AG09319 (cell line): ENCODE measurements around the gene ANKMY1.
A peak's percentile ranks its signal among the peaks of the same experiment; 100 is the strongest.

Experiments used
- DNase-seq: peaks from one replicate; pipeline ENCODE4 v3.0.0-alpha.2; 2010; ENCODE audit warnings: low read depth; ENCODE audit errors: extremely low read depth
- TF ChIP-seq, protein P1 (sequence below): IDR thresholded peaks from 2 replicates; pipeline ENCODE4 v1.5.1; 2011; ENCODE audit warnings: low read depth, mild to moderate bottlenecking, inconsistent platforms, low read length, moderate library complexity

ANKMY1 gene

DNA sequence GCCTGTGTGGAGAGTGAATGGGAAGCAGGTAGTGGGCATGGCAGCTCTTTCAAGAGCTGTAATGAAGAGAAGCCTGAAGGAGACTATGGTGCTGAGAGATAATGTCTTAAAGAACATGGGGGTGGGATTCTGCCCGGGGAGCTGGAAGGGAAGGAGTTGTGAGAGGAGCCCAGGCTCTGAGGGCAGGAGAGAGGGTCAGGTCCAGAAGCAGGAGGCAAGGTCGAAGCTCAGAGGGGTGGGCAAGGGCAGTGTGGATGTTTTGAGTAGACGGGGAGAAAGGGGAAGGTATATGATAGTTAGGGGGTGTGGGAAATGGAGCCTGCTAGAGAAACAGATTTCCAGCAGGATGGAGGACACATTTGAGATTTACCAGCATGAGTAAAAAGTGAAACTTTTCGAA lies 30.9 kb upstream of the ANKMY1 start:
- TF ChIP-seq, protein P1, sequence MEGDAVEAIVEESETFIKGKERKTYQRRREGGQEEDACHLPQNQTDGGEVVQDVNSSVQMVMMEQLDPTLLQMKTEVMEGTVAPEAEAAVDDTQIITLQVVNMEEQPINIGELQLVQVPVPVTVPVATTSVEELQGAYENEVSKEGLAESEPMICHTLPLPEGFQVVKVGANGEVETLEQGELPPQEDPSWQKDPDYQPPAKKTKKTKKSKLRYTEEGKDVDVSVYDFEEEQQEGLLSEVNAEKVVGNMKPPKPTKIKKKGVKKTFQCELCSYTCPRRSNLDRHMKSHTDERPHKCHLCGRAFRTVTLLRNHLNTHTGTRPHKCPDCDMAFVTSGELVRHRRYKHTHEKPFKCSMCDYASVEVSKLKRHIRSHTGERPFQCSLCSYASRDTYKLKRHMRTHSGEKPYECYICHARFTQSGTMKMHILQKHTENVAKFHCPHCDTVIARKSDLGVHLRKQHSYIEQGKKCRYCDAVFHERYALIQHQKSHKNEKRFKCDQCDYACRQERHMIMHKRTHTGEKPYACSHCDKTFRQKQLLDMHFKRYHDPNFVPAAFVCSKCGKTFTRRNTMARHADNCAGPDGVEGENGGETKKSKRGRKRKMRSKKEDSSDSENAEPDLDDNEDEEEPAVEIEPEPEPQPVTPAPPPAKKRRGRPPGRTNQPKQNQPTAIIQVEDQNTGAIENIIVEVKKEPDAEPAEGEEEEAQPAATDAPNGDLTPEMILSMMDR, result no peak
- DNase-seq, result no peak

DNA sequence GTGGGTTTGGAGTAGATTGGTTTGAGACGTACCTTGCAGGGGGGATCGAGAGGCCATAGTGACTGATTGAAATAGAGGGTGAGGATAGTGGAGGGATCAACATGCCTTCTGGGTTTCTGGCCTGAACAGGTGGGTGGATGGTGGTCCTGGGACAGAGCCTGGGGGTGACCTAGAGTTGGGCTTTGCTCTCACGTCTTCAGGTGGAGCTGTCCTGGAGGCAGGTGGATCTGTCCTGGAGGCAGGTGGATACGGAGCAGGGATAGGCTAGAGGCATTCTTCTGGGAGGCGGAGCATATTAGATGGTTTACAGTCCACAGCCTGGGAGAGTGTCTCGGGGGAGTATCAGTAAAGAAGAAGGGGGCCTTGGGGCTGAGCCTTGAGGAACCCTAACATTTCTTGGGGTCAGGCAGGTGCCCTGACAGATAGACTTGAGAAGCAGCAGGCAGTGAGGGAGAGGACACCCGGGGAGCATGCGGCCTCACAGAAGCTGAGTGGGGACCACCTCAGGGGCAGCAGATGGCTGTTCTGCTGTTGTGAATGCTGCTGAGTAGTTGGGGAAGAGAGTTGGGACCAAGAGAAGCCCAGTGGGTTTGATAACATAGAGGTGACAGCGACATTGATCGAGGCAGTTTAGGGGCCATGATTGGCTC lies 30.3 kb upstream of the ANKMY1 start:
- TF ChIP-seq, protein P1, result no peak
- no peak for DNase-seq

DNA sequence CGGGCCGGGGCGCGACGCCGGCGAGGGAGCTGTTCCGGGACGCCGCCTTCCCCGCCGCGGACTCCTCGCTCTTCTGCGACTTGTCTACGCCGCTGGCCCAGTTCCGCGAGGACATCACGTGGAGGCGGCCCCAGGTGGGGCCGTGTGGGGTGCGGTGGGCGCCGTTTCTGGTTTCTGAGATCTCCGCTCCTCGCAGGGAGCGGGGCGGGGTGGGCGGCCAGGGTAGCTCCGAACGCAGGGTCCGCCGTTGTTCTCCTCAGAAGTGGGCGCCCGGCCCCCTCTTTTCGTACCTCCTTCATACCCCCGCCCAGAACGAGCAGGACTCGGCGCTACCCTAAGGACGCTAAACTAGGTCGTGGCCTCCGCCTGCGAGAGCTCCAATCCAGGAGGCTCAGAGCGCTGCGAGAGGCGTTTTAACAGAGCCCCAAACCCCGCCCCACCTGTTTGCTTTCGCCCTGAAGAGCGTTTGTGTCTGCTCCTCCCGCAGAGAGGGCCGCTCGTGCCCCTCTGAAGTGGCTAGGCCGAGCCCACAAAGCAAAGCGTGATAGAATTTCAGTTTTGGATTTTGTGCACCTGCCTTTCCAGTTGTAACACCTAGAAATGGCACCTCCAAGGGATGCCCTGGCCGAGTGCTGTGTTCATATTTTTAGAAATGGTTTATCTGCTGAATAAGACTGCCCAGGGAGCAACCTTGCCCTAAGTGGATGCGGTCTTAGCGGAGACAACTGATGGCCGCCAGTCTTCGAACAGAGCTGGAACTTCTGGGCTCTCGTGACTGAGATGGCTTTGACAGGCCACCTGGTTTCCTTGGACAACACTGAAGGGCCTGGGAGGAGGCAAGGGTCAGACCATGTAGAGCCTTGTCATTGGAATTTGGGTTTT lies 29.4 kb upstream of the ANKMY1 start:
- TF ChIP-seq, protein P1, result no peak

DNA sequence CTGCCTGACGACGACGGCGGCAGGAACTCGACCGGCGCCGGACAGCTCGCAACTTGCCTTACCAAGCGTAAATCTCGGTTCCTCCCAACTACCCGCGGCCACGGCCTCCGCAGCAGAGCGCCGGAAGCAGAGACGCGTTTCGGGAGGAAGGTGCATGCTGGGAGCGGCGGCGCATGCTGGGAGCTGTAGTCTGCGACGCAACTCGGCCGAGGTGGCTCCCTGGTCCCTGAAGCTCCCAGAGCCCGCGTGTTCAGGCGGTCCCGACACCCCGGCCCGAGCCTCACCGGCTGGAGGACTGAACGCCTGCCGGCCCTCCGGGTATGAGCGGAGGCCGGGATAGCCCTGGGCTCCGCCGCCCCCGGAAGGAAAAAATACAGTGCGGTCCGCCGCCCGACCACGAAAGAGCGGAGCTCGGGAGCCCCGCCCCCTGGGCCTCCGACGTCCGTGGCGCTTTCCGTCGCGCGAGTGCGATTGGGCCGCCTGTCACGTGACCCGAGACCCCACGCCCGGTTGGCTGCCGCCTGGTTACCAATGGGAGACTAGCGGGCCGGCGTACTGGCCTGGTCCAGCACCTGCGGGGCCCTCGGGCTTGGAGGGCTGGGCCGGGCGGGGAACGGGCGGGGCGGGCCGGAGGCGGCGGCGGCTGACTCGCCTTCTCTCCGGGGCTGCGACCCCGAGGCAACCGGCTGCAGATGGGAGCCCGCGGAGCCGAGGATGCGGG lies 28.6 kb upstream of the ANKMY1 start, which contains the start of gene CAPN10:
Gene CAPN10 (plus strand): TSS at position 537 of the 721 bp plus-strand sequence. CDS start 178 bp downstream, at position 715.
- TF ChIP-seq, protein P1, result no peak
- peak; percentile 81 for DNase-seq

More for the DNA sequence above, 29.4 kb upstream of the ANKMY1 start:
- no peak for DNase-seq

DNA sequence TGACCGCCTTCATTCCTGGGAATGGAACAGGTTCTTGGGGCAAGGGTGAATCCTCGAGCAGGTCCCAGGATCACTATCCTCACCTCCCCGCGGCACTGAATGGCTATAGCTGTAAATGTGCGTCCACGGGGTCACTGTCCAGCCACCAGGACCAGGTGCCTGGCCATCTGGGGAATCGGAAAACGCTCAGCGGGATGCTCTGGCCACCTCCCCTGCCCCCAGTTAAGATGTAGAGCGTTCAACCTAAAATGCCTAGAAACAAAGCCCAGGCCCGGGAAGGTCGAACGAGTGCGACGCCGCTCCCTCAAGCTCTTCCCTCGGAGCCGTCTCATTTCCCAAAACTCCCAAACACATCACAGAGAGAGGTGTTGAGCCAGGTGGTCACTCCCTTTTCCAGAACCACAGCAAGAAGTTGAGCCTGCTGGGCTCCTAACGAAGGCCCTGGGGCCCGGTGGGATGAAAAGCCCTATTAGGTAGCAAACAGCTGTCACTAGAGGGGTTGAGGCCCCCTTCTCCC lies 28.0 kb upstream of the ANKMY1 start:
- TF ChIP-seq, protein P1, result no peak
- DNase-seq, result no peak

DNA sequence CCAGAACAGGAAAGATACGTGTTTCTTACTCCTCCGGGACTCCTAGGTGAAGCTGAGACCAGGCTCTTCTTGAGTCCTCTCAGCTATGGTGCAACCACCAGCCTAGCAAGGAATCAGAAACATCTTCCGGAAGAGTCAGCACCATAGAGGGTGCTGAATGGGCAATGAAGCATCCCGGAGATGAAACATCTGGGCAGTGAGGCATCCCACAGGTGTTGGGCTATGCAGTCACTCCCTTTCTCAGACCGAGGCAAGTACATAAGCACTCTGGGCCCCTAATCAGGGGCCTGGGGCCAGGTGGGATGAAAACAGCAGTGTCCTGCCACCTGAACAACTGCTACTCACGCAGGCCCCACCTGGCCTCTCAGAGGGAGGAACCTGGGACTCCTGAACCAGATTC lies 27.3 kb upstream of the ANKMY1 start:
- DNase-seq, result no peak
- TF ChIP-seq, protein P1, result no peak
